Fibroblast of villous mesenchyme (primary cell): ENCODE measurements around the gene PI4KB. TPM values are rescaled to one million over a fixed set of nuclear protein-coding genes. Genes with fewer than 3 reads are reported as not detected.

Experiments
- DNase-seq: peaks from one replicate; pipeline ENCODE4 v3.0.0-alpha.2; 2010; ENCODE audit warnings: low read depth
- H3K4me3 ChIP-seq: 2 replicates; pipeline ENCODE4 v1.5.1; 2011; ENCODE audit warnings: low read depth, mild to moderate bottlenecking, low read length
- CTCF ChIP-seq: IDR thresholded peaks from 2 replicates; pipeline ENCODE4 v1.5.1; 2012; ENCODE audit warnings: low read depth, mild to moderate bottlenecking, low read length; ENCODE audit not compliant: insufficient read depth
- total RNA-seq: library from RNA; depleted of rRNA; stranded (reverse); fragments of >200 nt; gene quantifications from 2 replicates; pipeline ENCODE4 v1.2.3, GENCODE V29; 2012

The PI4KB gene
- total RNA-seq, 1 donor: 85.5 TPM

GRCh38 chr1:151311589-151312331, 15.5 kb downstream of the PI4KB start:
- TF ChIP-seq CTCF: no peak
- no peak overlapping the region for H3K4me3 ChIP-seq
- DNase-seq: peak; percentile 99

GRCh38 chr1:151311011-151311410, 16.2 kb downstream of the PI4KB start:
- no peak for TF ChIP-seq CTCF
- peak; percentile 27 for DNase-seq
- H3K4me3 ChIP-seq: no peak overlapping the region

- no peak overlapping the region for H3K4me3 ChIP-seq
- peak; percentile 90 for DNase-seq
- no peak for TF ChIP-seq CTCF
Measured at GRCh38 chr1:151309811-151310323, 17.3 kb downstream of the PI4KB start.

- no peak for DNase-seq
- no peak overlapping the region for H3K4me3 ChIP-seq
- TF ChIP-seq CTCF: no peak
Measured at GRCh38 chr1:151294742-151295462, 32.3 kb downstream of the PI4KB start.

- no peak for TF ChIP-seq CTCF
- DNase-seq: no peak
- H3K4me3 ChIP-seq: no peak overlapping the region
Measured at GRCh38 chr1:151293093-151293492, 34.1 kb downstream of the PI4KB start.

GRCh38 chr1:151292207-151293030, 34.8 kb downstream of the PI4KB start:
- H3K4me3 ChIP-seq: no peak overlapping the region
- no peak for TF ChIP-seq CTCF
- no peak for DNase-seq
